ENCODE results near the gene IL36G. TPM values are rescaled to one million over a fixed set of nuclear protein-coding genes. Genes with fewer than 3 reads are reported as not detected.

Gene IL36G
- total RNA-seq, 2 experiments from 2014 or later, result not detected

DNA sequence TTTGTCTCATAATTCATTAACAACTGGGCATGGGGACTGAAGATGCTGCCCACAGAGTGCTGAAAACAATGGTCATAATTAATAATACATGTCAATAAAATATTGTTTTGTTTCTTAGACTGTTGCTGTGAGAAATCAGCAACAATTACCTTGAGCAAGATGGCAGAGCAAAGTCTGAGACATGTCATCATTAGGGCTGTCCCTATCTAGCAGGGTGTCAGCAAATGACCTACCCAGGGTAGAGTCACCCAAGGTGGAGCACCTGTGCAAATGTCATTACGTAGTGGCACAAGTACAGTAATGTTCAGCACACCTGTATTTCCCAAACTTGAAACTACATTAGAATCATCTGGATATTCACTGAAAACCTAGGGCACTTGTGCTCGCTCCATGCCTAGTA is 16.8 kb downstream of the IL36G start:
- no peak overlapping the region for H3K27ac ChIP-seq (ENCODE audit: low read depth, low read length, poor library complexity, severe bottlenecking)
- H3K9me3 ChIP-seq (ENCODE audit: low read length), result no peaks in the 10 kb centered on the region
- CTCF ChIA-PET (ENCODE audit: unreplicated experiment), result no interaction called here
- no peak overlapping the region for H2AFZ ChIP-seq (ENCODE audit: low read length)
- POLR2A ChIA-PET, result no interaction called here
- no TSS peak for BruUV-seq (replicated peaks)
- no peak overlapping the region for H3K4me3 ChIP-seq (ENCODE audit: low read depth, low read length, poor library complexity, severe bottlenecking)
- H3K36me3 ChIP-seq (ENCODE audit: insufficient read depth, low read length), result no peaks in the 10 kb centered on the region
- H4K20me1 ChIP-seq (ENCODE audit: insufficient read depth, low read length), result no peaks in the 10 kb centered on the region
- H3K79me2 ChIP-seq (ENCODE audit: insufficient read depth, low read depth, low read length), result no peaks in the 10 kb centered on the region
- no peak overlapping the region for H3K4me2 ChIP-seq (ENCODE audit: low read length)
- no peak for DNase-seq (ENCODE audit: low spot score)
- intact Hi-C loops (cut with micrococcal nuclease; ENCODE audit: unreplicated experiment), result no loop called here
- no peak for TF ChIP-seq EZH2phosphoT487 (IDR thresholded peaks at IDR 0.05; ENCODE audit: borderline replicate concordance, low read depth, low read length)
- TF ChIP-seq, protein P1, sequence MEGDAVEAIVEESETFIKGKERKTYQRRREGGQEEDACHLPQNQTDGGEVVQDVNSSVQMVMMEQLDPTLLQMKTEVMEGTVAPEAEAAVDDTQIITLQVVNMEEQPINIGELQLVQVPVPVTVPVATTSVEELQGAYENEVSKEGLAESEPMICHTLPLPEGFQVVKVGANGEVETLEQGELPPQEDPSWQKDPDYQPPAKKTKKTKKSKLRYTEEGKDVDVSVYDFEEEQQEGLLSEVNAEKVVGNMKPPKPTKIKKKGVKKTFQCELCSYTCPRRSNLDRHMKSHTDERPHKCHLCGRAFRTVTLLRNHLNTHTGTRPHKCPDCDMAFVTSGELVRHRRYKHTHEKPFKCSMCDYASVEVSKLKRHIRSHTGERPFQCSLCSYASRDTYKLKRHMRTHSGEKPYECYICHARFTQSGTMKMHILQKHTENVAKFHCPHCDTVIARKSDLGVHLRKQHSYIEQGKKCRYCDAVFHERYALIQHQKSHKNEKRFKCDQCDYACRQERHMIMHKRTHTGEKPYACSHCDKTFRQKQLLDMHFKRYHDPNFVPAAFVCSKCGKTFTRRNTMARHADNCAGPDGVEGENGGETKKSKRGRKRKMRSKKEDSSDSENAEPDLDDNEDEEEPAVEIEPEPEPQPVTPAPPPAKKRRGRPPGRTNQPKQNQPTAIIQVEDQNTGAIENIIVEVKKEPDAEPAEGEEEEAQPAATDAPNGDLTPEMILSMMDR (conservative IDR thresholded peaks at IDR 0.05; ENCODE audit: low read length), result no peak
- H3K4me1 ChIP-seq (ENCODE audit: insufficient read depth, low read length, poor library complexity, severe bottlenecking), result no peaks in the 10 kb centered on the region
- H3K9me2 ChIP-seq (ENCODE audit: insufficient read depth, low read length), result no peaks in the 10 kb centered on the region

DNA sequence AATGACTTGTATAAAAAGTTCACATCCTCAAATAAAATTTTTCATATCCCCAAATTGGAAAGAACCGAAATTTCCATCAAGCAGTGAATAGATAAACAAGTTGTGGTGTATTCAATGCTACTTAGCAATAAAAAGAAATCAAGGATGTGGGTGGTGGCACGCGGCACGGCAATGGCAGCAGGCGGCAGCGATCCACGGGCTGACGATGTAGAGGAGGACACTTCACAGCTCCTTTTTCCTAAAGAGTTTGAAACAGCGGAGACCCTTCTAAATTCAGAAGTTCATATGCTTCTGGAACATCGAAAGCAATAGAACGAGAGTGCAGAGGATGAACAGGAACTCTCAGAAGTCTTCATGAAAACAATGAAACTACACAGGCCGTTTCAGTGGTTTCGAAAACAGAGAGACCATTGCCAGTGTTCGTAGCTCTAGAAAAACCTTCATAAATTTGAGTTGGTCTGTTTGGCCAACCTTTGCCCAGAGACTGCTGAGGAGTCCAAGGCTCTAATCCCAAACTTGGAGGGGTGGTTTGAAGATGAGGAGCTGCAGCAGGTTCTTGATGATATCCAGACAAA is 17.6 kb downstream of the IL36G start:
- no peak overlapping the region for H3K4me3 ChIP-seq (ENCODE audit: low read depth, low read length, poor library complexity, severe bottlenecking)
- H3K4me2 ChIP-seq (ENCODE audit: low read length), result no peak overlapping the region
- no peak for DNase-seq (ENCODE audit: low spot score)
- TF ChIP-seq, protein P1 (conservative IDR thresholded peaks at IDR 0.05; ENCODE audit: low read length), result no peak
- TF ChIP-seq EZH2phosphoT487 (IDR thresholded peaks at IDR 0.05; ENCODE audit: borderline replicate concordance, low read depth, low read length), result no peak
- no peak overlapping the region for H3K27ac ChIP-seq (ENCODE audit: low read depth, low read length, poor library complexity, severe bottlenecking)
- H3K36me3 ChIP-seq (ENCODE audit: insufficient read depth, low read length), result no peaks in the 10 kb centered on the region
- no TSS peak for BruUV-seq (replicated peaks)
- no peaks in the 10 kb centered on the region for H3K79me2 ChIP-seq (ENCODE audit: insufficient read depth, low read depth, low read length)
- ChIA-PET CTCF (ENCODE audit: unreplicated experiment) (no interaction called here), POLR2A (interaction anchor here (0.6 kb wide), 1 partner anchor 724 kb away, joined by 5 read pairs; no protein-coding TSS in a partner anchor)
- no peaks in the 10 kb centered on the region for H4K20me1 ChIP-seq (ENCODE audit: insufficient read depth, low read length)
- no peaks in the 10 kb centered on the region for H3K4me1 ChIP-seq (ENCODE audit: insufficient read depth, low read length, poor library complexity, severe bottlenecking)
- intact Hi-C loops (cut with micrococcal nuclease; ENCODE audit: unreplicated experiment), result no loop called here
- no peaks in the 10 kb centered on the region for H3K9me2 ChIP-seq (ENCODE audit: insufficient read depth, low read length)
- no peak overlapping the region for H2AFZ ChIP-seq (ENCODE audit: low read length)
- peaks cover 7% of the 10 kb centered on the region; the same call in 1 of the 2 replicates for H3K9me3 ChIP-seq (ENCODE audit: low read length)

GRCh38 chr2:112996635-112997034 is 18.8 kb downstream of the IL36G start:
- TF ChIP-seq EZH2phosphoT487 (IDR thresholded peaks at IDR 0.05; ENCODE audit: borderline replicate concordance, low read depth, low read length), result no peak
- TF ChIP-seq, protein P1 (conservative IDR thresholded peaks at IDR 0.05; ENCODE audit: low read length), result no peak
- Histone ChIP-seq H3K4me2 (ENCODE audit: low read length) (no peak overlapping the region; the same call in 1 of the 2 replicates), H3K79me2 (ENCODE audit: insufficient read depth, low read depth, low read length) (no peaks in the 10 kb centered on the region), H3K27ac (ENCODE audit: low read depth, low read length, poor library complexity, severe bottlenecking) (no peak overlapping the region), H4K20me1 (ENCODE audit: insufficient read depth, low read length) (no peaks in the 10 kb centered on the region), H3K9me3 (ENCODE audit: low read length) (peaks cover 14% of the 10 kb centered on the region; the same call in 1 of the 2 replicates), H3K4me1 (ENCODE audit: insufficient read depth, low read length, poor library complexity, severe bottlenecking) (no peaks in the 10 kb centered on the region), H3K4me3 (ENCODE audit: low read depth, low read length, poor library complexity, severe bottlenecking) (no peak overlapping the region), H2AFZ (ENCODE audit: low read length) (peak overlapping the region; percentile 58), H3K9me2 (ENCODE audit: insufficient read depth, low read length) (no peaks in the 10 kb centered on the region), H3K36me3 (ENCODE audit: insufficient read depth, low read length) (no peaks in the 10 kb centered on the region)
- peak; percentile 15 for DNase-seq (ENCODE audit: low spot score)
- POLR2A ChIA-PET, result no interaction called here
- intact Hi-C loops (cut with micrococcal nuclease; ENCODE audit: unreplicated experiment), result no loop called here
- BruUV-seq (replicated peaks), result no TSS peak
- CTCF ChIA-PET (ENCODE audit: unreplicated experiment), result no interaction called here
